HUES48 (cell line): ENCODE results near the gene AFF3.

Source experiments
- H3K27ac ChIP-seq: one replicate; pipeline ENCODE4 v1.7.0; 2013; ENCODE audit warnings: low read depth, low read length, inconsistent platforms
- H3K27me3 ChIP-seq: 2 replicates; pipeline ENCODE4 v1.6.1; 2013; ENCODE audit warnings: mild to moderate bottlenecking, low read length; ENCODE audit not compliant: control insufficient read depth, insufficient read depth
- H3K36me3 ChIP-seq: 2 replicates; pipeline ENCODE4 v1.6.1; 2013; ENCODE audit warnings: low read length; ENCODE audit not compliant: control insufficient read depth, insufficient read depth
- H3K4me1 ChIP-seq: 2 replicates; pipeline ENCODE4 v1.6.1; 2013; ENCODE audit warnings: mild to moderate bottlenecking, low read length; ENCODE audit not compliant: control insufficient read depth, insufficient read depth
- H3K4me3 ChIP-seq: 2 replicates; pipeline ENCODE4 v1.5.1; 2013; ENCODE audit warnings: mild to moderate bottlenecking, low read depth, low read length
- H3K9ac ChIP-seq: 2 replicates; pipeline ENCODE4 v1.6.1; 2013; ENCODE audit warnings: mild to moderate bottlenecking, low read depth, low read length, moderate library complexity
- H3K9me3 ChIP-seq: 2 replicates; pipeline ENCODE4 v1.6.1; 2013; ENCODE audit warnings: low read length; ENCODE audit not compliant: control insufficient read depth, insufficient read depth

The AFF3 gene

DNA sequence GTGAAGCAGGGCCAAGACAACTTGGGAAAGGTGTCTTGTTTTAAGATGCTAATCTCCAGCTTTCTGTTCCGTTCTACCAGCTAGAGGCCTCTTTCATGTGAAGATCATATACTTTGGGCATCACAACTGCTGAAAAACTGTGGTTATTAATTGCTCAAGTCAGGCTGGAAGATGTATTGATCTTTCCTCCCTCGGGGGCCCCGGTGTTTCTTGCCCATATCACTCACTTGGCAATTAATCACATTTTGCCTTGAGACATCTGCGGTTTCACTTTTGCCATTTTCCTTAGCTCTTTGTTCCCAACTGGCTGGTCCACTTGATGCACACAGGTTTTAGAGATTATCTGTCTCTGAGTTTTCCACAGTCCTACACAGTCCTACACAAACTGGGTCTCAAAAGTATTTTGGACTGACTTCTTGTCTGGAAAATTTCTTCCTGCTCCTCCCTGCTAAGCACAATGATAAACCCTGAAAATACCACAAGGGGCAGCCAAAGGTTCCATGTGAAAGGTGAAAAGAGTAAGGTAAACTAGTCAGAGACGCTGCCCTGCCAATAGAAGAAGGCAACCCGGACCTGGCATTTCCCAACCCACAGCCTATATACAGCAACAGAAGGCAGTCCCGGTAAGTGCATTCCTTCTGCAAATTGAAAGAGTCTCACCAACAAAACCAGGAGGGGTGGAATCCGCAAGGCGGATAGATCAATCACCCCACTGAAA is 181.0 kb downstream of the AFF3 start:
- Histone ChIP-seq H3K36me3 (no peaks in the 10 kb centered on the region), H3K27me3 (no peaks in the 10 kb centered on the region), H3K27ac (no peak overlapping the region), H3K9ac (no peak overlapping the region), H3K4me3 (no peak overlapping the region), H3K9me3 (no peaks in the 10 kb centered on the region), H3K4me1 (peaks cover 7% of the 10 kb centered on the region)

GRCh38 chr2:99960790-99961189 is 181.6 kb downstream of the AFF3 start:
- no peak overlapping the region for H3K27ac ChIP-seq
- H3K9ac ChIP-seq: no peak overlapping the region

GRCh38 chr2:99960291-99960690 is 182.1 kb downstream of the AFF3 start:
- H3K27ac ChIP-seq: no peak overlapping the region
- H3K9me3 ChIP-seq: no peaks in the 10 kb centered on the region
- H3K36me3 ChIP-seq: no peaks in the 10 kb centered on the region
- H3K27me3 ChIP-seq: no peaks in the 10 kb centered on the region
- no peak overlapping the region for H3K4me3 ChIP-seq
- H3K9ac ChIP-seq: no peak overlapping the region
- H3K4me1 ChIP-seq: peaks cover 7% of the 10 kb centered on the region

More at GRCh38 chr2:99960790-99961189, 181.6 kb downstream of the AFF3 start:
- no peaks in the 10 kb centered on the region for H3K9me3 ChIP-seq
- peaks cover 7% of the 10 kb centered on the region for H3K4me1 ChIP-seq
- H3K4me3 ChIP-seq: no peak overlapping the region
- H3K36me3 ChIP-seq: no peaks in the 10 kb centered on the region
- H3K27me3 ChIP-seq: no peaks in the 10 kb centered on the region

DNA sequence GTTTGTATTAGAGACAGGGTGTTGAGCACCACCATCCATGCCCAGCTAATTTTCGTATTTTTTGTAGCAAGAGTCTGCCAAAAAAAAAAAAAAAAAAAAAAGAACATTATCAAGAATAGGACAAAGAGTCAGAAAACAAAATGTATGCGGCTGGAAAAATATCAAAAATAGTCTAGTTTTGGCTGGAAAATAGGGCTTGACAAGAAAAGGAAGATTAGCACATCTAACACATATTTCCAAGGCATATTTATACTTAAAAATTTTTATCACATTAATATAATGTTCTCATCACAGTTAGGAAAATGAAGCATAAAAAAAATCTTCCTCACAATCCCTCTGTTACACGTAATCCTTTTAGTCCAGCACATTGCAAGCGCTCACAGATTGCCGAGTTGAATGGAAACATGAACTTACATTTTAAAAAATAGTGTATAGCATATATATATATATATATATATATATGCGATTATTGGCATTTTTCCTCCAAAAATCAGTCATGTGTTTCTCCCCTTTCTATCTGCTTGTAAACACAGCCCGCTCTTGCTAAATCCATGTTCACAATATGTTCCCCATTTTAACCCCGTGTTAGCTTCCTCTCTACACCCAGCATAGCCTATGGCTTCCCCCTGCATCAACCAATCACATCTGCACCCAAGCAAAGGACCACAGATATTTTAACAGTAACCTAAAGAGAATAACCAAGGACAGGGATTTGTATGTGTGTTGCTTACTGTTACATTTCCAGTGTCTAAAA is 183.0 kb downstream of the AFF3 start:
- Histone ChIP-seq H3K36me3 (no peaks in the 10 kb centered on the region), H3K4me1 (peaks cover 7% of the 10 kb centered on the region), H3K27me3 (no peaks in the 10 kb centered on the region), H3K4me3 (no peak overlapping the region), H3K9me3 (no peaks in the 10 kb centered on the region), H3K27ac (no peak overlapping the region), H3K9ac (no peak overlapping the region)

- H3K36me3 ChIP-seq: no peaks in the 10 kb centered on the region
- H3K9me3 ChIP-seq: no peaks in the 10 kb centered on the region
- peaks cover 7% of the 10 kb centered on the region for H3K4me1 ChIP-seq
- no peaks in the 10 kb centered on the region for H3K27me3 ChIP-seq
- H3K9ac ChIP-seq: no peak overlapping the region
- no peak overlapping the region for H3K4me3 ChIP-seq
- no peak overlapping the region for H3K27ac ChIP-seq
These were observed 184.9 kb downstream of the AFF3 start for GRCh38 chr2:99957332-99958133.

- Histone ChIP-seq H3K4me1 (peaks cover 7% of the 10 kb centered on the region), H3K9me3 (no peaks in the 10 kb centered on the region), H3K27ac (no peak overlapping the region), H3K36me3 (no peaks in the 10 kb centered on the region), H3K9ac (no peak overlapping the region), H3K27me3 (no peaks in the 10 kb centered on the region), H3K4me3 (no peak overlapping the region)
These were observed 186.0 kb downstream of the AFF3 start for GRCh38 chr2:99956232-99957030.

- Histone ChIP-seq H3K36me3 (no peaks in the 10 kb centered on the region), H3K9me3 (no peaks in the 10 kb centered on the region), H3K4me1 (no peaks in the 10 kb centered on the region), H3K27ac (no peak overlapping the region), H3K9ac (no peak overlapping the region), H3K4me3 (no peak overlapping the region), H3K27me3 (no peaks in the 10 kb centered on the region)
These were observed 188.6 kb downstream of the AFF3 start for GRCh38 chr2:99953750-99954149.

DNA sequence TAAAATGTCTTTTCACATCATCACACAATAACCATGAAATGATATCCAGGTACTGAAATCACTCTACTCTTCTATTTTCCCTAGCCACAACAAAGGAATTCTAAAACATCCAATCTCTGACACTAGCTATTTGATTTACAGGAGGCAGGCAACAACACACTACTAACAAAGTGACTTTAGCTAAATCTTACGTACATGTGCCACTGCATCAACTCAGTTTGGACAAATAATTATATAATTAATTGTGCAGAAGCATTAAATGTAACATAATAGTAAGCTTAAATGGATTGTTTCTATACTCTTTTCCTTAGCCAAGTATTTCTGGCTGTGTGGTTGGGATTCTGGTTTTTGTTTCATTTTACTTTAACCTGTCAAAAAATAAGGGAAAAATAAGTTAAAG is 192.4 kb downstream of the AFF3 start:
- Histone ChIP-seq H3K9me3 (no peaks in the 10 kb centered on the region), H3K4me3 (no peak overlapping the region), H3K27ac (no peak overlapping the region), H3K9ac (no peak overlapping the region), H3K36me3 (no peaks in the 10 kb centered on the region), H3K4me1 (no peaks in the 10 kb centered on the region), H3K27me3 (no peaks in the 10 kb centered on the region)

GRCh38 chr2:99949530-99949929 is 192.9 kb downstream of the AFF3 start:
- Histone ChIP-seq H3K27ac (no peak overlapping the region), H3K4me1 (no peaks in the 10 kb centered on the region), H3K9ac (no peak overlapping the region), H3K4me3 (no peak overlapping the region), H3K9me3 (no peaks in the 10 kb centered on the region), H3K27me3 (no peaks in the 10 kb centered on the region), H3K36me3 (no peaks in the 10 kb centered on the region)

DNA sequence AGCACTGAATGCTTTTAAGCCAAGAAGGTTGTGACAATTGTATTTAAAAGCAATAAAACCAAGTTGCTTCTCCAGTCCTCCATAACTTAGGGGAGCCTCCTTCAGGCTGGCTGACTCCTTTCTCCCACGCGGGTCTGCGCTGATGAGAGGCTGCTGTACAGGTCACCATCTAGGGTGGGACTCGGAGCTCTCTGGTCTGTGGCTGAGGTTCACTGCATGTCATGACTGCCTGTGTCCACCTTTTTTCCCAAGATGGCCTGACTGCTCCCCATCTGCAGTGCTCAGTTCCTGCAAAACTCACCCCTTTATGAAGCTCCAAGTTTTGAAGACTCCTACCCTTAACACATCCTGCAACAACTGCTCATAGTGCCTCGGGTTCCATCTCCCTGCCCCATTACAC is 194.4 kb downstream of the AFF3 start:
- Histone ChIP-seq H3K27me3 (no peaks in the 10 kb centered on the region), H3K4me1 (no peaks in the 10 kb centered on the region), H3K4me3 (no peak overlapping the region), H3K27ac (no peak overlapping the region), H3K9ac (no peak overlapping the region), H3K9me3 (no peaks in the 10 kb centered on the region), H3K36me3 (no peaks in the 10 kb centered on the region)
